ENCODE data around the gene KRT20.

- TF ChIP-seq, protein P1, sequence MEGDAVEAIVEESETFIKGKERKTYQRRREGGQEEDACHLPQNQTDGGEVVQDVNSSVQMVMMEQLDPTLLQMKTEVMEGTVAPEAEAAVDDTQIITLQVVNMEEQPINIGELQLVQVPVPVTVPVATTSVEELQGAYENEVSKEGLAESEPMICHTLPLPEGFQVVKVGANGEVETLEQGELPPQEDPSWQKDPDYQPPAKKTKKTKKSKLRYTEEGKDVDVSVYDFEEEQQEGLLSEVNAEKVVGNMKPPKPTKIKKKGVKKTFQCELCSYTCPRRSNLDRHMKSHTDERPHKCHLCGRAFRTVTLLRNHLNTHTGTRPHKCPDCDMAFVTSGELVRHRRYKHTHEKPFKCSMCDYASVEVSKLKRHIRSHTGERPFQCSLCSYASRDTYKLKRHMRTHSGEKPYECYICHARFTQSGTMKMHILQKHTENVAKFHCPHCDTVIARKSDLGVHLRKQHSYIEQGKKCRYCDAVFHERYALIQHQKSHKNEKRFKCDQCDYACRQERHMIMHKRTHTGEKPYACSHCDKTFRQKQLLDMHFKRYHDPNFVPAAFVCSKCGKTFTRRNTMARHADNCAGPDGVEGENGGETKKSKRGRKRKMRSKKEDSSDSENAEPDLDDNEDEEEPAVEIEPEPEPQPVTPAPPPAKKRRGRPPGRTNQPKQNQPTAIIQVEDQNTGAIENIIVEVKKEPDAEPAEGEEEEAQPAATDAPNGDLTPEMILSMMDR (conservative IDR thresholded peaks at IDR 0.05; ENCODE audit: low read depth, low read length): no peak
- TF ChIP-seq SMC3 (IDR thresholded peaks at IDR 0.05; ENCODE audit: low read depth, low read length): no peak
Measured at GRCh38 chr17:40926341-40926740, 41.3 kb upstream of the KRT20 start.
